ENCODE data around the gene EIF3C. TPM values are rescaled to one million over a fixed set of nuclear protein-coding genes. Genes with fewer than 3 reads are reported as not detected.
"Not testable (repeated sequence)": the region's sequence is repeated elsewhere in the genome, so short reads cannot be mapped to it uniquely, and the experiment has no call there.

EIF3C gene
- total RNA-seq, 2 donors from 2014 or later = 697 to 784 TPM

DNA sequence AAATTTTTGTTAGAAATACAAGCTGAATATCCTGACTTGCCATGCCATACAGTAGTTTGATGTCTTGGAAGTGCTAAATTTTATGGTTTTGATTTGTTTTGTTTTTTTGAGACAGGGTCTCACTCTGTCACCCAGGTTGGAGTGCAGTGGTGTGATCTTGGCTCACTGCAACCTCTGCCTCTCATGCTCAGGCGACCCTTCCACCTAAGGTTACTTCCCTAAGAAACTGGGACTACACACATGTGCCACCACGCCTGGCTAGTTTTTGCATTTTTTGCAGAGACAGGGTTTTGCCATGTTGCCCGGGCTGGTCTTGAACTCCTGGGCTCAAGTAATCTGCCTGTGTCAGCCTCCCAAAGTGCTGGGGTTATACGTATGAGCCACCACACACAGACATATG is 19.5 kb upstream of the EIF3C start:
- H3K9me3 Mint-ChIP-seq; H3K4me3 Mint-ChIP-seq; H3K9me3 ChIP-seq (ENCODE audit: control insufficient read depth, low read length): not testable (repeated sequence)

DNA sequence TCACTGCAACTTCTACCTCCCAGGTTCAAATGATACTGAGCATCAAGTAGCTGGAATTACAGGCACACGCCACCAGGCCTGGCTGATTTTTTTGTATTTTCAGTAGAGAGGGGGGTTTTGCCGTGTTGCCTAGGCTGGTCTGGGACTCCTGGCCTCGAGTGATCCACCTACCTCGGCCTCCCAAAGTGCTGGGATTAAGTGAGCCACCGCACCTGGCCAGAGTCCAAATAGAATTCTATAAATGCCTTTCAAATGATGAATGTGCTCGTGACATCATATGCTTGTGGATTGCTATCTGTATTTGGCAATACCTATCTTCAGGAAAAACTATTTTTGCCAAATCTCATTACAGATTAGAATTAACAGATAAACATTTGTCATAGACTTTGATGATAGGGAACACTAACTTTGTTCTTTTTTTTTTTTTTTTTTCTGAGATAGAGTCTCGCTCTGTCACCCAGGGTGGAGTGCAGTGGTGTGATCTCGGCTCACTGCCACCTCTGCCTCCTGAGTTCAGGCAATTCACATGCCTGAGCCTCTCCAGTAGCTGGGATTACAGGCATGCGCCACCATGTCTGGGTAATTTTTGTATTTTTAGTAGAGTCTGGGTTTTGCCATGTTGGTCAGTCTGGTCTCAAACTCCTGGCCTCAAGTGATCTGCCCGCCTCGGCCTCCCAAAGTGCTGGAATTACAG is 17.9 kb upstream of the EIF3C start:
- H3K4me1 Mint-ChIP-seq; H3K27me3 Mint-ChIP-seq (ENCODE audit: insufficient read depth); H3K4me3 Mint-ChIP-seq; H3K9me3 ChIP-seq (ENCODE audit: control insufficient read depth, low read length); H3K27me3 ChIP-seq (ENCODE audit: control insufficient read depth, insufficient read depth, low read length, poor library complexity, severe bottlenecking); H3K4me1 ChIP-seq (ENCODE audit: control insufficient read depth, insufficient read depth, low read length); H3K9ac ChIP-seq (ENCODE audit: extremely low read depth, low read length, poor library complexity, severe bottlenecking); H3K36me3 ChIP-seq (ENCODE audit: control insufficient read depth, insufficient read depth, low read length); H3K36me3 Mint-ChIP-seq (ENCODE audit: low read depth); H3K4me3 ChIP-seq (ENCODE audit: low read length); H3K27ac ChIP-seq (ENCODE audit: low read depth, low read length); H3K9me3 Mint-ChIP-seq; DNase-seq; H3K27ac Mint-ChIP-seq: not testable (repeated sequence)
- WGBS, 2 experiments (ENCODE audit: insufficient coverage in 1 of 2, insufficient read length in 1 of 2) = no CpG with 5 or more reads among the region's 11 CpGs

More for the DNA sequence above, 19.5 kb upstream of the EIF3C start:
- not testable (repeated sequence) for H3K9ac ChIP-seq (ENCODE audit: extremely low read depth, low read length, poor library complexity, severe bottlenecking); H3K36me3 Mint-ChIP-seq (ENCODE audit: low read depth); H3K4me3 ChIP-seq (ENCODE audit: low read length); H3K4me1 Mint-ChIP-seq; H3K27ac ChIP-seq (ENCODE audit: low read depth, low read length); DNase-seq; H3K27me3 ChIP-seq (ENCODE audit: control insufficient read depth, insufficient read depth, low read length, poor library complexity, severe bottlenecking); H3K4me1 ChIP-seq (ENCODE audit: control insufficient read depth, insufficient read depth, low read length); H3K27ac Mint-ChIP-seq; H3K27me3 Mint-ChIP-seq (ENCODE audit: insufficient read depth); H3K36me3 ChIP-seq (ENCODE audit: control insufficient read depth, insufficient read depth, low read length)
- WGBS, 2 experiments (ENCODE audit: insufficient coverage in 1 of 2, insufficient read length in 1 of 2) = 89% methylated on average over 1 of the region's 4 CpGs; no CpG with 5 or more reads in 1 of the 2 experiments

GRCh38 chr16:28699792-28700191 is 11.5 kb upstream of the EIF3C start:
- H3K4me3 Mint-ChIP-seq; H3K27me3 ChIP-seq (ENCODE audit: control insufficient read depth, insufficient read depth, low read length, poor library complexity, severe bottlenecking); H3K4me1 Mint-ChIP-seq; H3K36me3 ChIP-seq (ENCODE audit: control insufficient read depth, insufficient read depth, low read length); H3K9me3 ChIP-seq (ENCODE audit: control insufficient read depth, low read length); H3K4me1 ChIP-seq (ENCODE audit: control insufficient read depth, insufficient read depth, low read length); H3K9me3 Mint-ChIP-seq; H3K27me3 Mint-ChIP-seq (ENCODE audit: insufficient read depth); H3K36me3 Mint-ChIP-seq (ENCODE audit: low read depth); H3K27ac ChIP-seq (ENCODE audit: low read depth, low read length); H3K4me3 ChIP-seq (ENCODE audit: low read length); H3K27ac Mint-ChIP-seq; DNase-seq; H3K9ac ChIP-seq (ENCODE audit: extremely low read depth, low read length, poor library complexity, severe bottlenecking): not testable (repeated sequence)
- WGBS, 2 experiments (ENCODE audit: insufficient coverage in 1 of 2, insufficient read length in 1 of 2) = 100% methylated on average over 2 of the region's 9 CpGs; no CpG with 5 or more reads in 1 of the 2 experiments

GRCh38 chr16:28700349-28700748 is 10.9 kb upstream of the EIF3C start:
- not testable (repeated sequence) for H3K36me3 Mint-ChIP-seq (ENCODE audit: low read depth); H3K9me3 Mint-ChIP-seq; H3K27ac ChIP-seq (ENCODE audit: low read depth, low read length); H3K9me3 ChIP-seq (ENCODE audit: control insufficient read depth, low read length); H3K4me1 Mint-ChIP-seq; H3K27me3 ChIP-seq (ENCODE audit: control insufficient read depth, insufficient read depth, low read length, poor library complexity, severe bottlenecking); H3K4me3 Mint-ChIP-seq; H3K27ac Mint-ChIP-seq; H3K36me3 ChIP-seq (ENCODE audit: control insufficient read depth, insufficient read depth, low read length); H3K27me3 Mint-ChIP-seq (ENCODE audit: insufficient read depth); H3K4me3 ChIP-seq (ENCODE audit: low read length); H3K9ac ChIP-seq (ENCODE audit: extremely low read depth, low read length, poor library complexity, severe bottlenecking); H3K4me1 ChIP-seq (ENCODE audit: control insufficient read depth, insufficient read depth, low read length)
- WGBS, 2 experiments (ENCODE audit: insufficient coverage in 1 of 2, insufficient read length in 1 of 2) = 94% methylated on average over 11 of the region's 19 CpGs; no CpG with 5 or more reads in 1 of the 2 experiments
- peak; percentile 5 for DNase-seq

- H3K4me1 Mint-ChIP-seq; DNase-seq; H3K36me3 ChIP-seq (ENCODE audit: control insufficient read depth, insufficient read depth, low read length); H3K36me3 Mint-ChIP-seq (ENCODE audit: low read depth); H3K27me3 Mint-ChIP-seq (ENCODE audit: insufficient read depth); H3K9ac ChIP-seq (ENCODE audit: extremely low read depth, low read length, poor library complexity, severe bottlenecking); H3K4me1 ChIP-seq (ENCODE audit: control insufficient read depth, insufficient read depth, low read length); H3K4me3 Mint-ChIP-seq; H3K27me3 ChIP-seq (ENCODE audit: control insufficient read depth, insufficient read depth, low read length, poor library complexity, severe bottlenecking); H3K27ac Mint-ChIP-seq; H3K4me3 ChIP-seq (ENCODE audit: low read length); H3K9me3 Mint-ChIP-seq; H3K27ac ChIP-seq (ENCODE audit: low read depth, low read length); H3K9me3 ChIP-seq (ENCODE audit: control insufficient read depth, low read length): not testable (repeated sequence)
- no CpG with 5 or more reads among the region's 8 CpGs for WGBS, 2 experiments (ENCODE audit: insufficient coverage in 1 of 2, insufficient read length in 1 of 2)
Measured at GRCh38 chr16:28701384-28701783, 9.9 kb upstream of the EIF3C start.

GRCh38 chr16:28704246-28704645 is 7.0 kb upstream of the EIF3C start:
- not testable (repeated sequence) for H3K36me3 ChIP-seq (ENCODE audit: control insufficient read depth, insufficient read depth, low read length); H3K27me3 Mint-ChIP-seq (ENCODE audit: insufficient read depth); H3K9ac ChIP-seq (ENCODE audit: extremely low read depth, low read length, poor library complexity, severe bottlenecking); H3K27me3 ChIP-seq (ENCODE audit: control insufficient read depth, insufficient read depth, low read length, poor library complexity, severe bottlenecking); H3K9me3 ChIP-seq (ENCODE audit: control insufficient read depth, low read length); H3K9me3 Mint-ChIP-seq; H3K27ac ChIP-seq (ENCODE audit: low read depth, low read length); H3K4me1 ChIP-seq (ENCODE audit: control insufficient read depth, insufficient read depth, low read length); H3K4me3 Mint-ChIP-seq; H3K36me3 Mint-ChIP-seq (ENCODE audit: low read depth); H3K27ac Mint-ChIP-seq; DNase-seq; H3K4me1 Mint-ChIP-seq; H3K4me3 ChIP-seq (ENCODE audit: low read length)
- no CpG with 5 or more reads among the region's 7 CpGs for WGBS, 2 experiments (ENCODE audit: insufficient coverage in 1 of 2, insufficient read length in 1 of 2)

- not testable (repeated sequence) for H3K9ac ChIP-seq (ENCODE audit: extremely low read depth, low read length, poor library complexity, severe bottlenecking); DNase-seq; H3K9me3 Mint-ChIP-seq; H3K27ac ChIP-seq (ENCODE audit: low read depth, low read length); H3K36me3 ChIP-seq (ENCODE audit: control insufficient read depth, insufficient read depth, low read length); H3K4me1 Mint-ChIP-seq; H3K9me3 ChIP-seq (ENCODE audit: control insufficient read depth, low read length); H3K36me3 Mint-ChIP-seq (ENCODE audit: low read depth); H3K27me3 ChIP-seq (ENCODE audit: control insufficient read depth, insufficient read depth, low read length, poor library complexity, severe bottlenecking); H3K4me1 ChIP-seq (ENCODE audit: control insufficient read depth, insufficient read depth, low read length); H3K27ac Mint-ChIP-seq; H3K4me3 ChIP-seq (ENCODE audit: low read length); H3K27me3 Mint-ChIP-seq (ENCODE audit: insufficient read depth); H3K4me3 Mint-ChIP-seq
- 97 to 100% methylated on average over 5 to 8 of the region's 15 CpGs for WGBS, 2 experiments (ENCODE audit: insufficient coverage in 1 of 2, insufficient read length in 1 of 2)
Measured at GRCh38 chr16:28722852-28723650, 11.8 kb downstream of the EIF3C start.

All from endodermal cell (in vitro differentiated cells).